ENCODE measurements around the gene PLAC1.

PLAC1 gene

DNA sequence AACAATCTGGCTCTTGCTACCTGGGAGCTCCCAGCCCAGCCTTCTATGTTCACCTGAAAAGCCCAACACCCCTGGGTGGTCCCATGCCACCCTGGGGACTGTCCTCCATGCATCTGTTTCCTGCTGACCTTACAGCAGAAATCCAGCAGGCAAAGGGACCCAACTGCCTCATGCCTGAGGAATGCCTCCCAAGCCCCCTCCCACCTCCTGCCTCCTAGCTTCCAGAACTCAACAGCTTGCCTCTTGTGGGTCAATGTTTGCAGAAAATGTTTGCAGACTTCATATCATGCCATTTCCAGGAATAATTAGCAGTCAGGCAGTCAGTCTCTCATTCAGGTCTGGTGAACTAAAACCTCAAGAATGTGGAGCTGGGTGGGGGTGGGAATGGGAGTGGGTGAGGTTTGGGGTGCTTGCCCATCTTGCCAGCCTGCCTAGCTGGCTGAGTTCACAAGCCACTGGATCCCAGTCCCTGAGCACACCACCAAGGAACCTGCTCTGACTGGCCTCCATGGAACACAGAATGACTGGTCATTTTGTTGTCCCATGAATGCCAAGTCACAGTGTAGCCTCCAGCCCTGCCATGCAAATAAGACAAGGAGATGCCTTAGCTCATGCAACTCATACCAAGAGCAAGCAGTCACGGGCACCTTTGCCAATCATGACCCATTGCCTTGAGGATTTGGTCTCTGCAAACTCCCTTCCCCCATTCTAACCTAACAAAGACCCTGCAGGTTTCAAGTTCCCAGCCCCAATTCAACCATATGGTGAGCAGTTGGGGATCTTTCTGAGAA, 12.1 kb upstream of the PLAC1 start:
- DNase-seq: no peak

GRCh38 chrX:134669378-134670098, 11.3 kb upstream of the PLAC1 start:
- no peak for DNase-seq

DNA sequence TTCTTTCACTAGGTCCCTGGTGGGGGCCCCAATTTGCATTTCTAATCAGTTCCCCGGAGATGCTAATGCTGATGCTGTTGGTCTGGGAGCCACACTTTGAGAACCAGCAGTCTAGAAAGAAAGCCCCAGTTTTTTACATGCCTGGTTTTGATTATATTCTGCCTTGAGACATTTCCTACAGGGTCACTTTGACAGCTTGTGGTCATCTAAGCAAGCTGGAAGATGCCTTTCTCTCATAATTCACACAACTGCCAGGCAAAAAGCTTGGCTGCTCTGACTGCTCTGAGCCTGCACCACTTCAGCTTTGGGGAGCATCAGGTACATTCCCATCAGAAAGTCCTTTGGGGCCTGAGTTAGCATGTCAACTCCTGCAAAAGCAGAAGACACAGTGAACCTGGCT, 5.9 kb upstream of the PLAC1 start:
- no peak for DNase-seq

GRCh38 chrX:134661295-134661694, 3.0 kb upstream of the PLAC1 start:
- peak; percentile 34 for DNase-seq

DNA sequence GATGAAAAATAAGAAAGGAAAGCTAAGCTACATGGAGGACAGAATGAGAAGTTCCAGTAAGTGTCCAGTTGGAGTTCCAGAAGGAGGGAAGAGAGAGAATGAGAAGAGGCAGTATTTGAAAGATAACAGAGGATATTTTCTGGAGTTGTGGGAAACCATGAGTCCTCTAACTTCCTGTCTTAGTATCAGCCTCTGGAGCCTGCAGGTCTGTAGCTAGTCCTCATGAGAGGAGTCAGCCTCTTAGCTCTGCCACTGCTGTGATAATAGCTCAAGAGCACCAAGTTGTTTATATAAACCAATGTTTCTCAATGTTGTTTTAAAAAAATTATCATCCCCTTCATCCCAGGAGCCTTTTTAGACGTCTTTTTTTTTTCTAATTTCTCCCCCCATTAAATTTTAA, 2.4 kb upstream of the PLAC1 start:
- DNase-seq: no peak

GRCh38 chrX:134659761-134660160, 1.5 kb upstream of the PLAC1 start:
- no peak for DNase-seq

DNA sequence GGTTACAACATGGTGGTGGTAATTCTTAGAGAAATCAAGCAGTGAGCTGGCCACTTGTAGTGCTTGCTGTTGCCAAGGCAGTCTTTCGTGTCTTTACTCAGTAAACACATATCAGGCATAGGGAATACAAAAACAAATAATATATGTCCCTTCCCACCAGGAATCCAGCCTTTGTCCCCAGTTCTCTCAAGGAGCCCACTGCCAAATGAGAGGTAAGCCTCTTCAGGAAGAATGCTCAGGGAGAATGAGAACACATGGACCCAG, 421 bp upstream of the PLAC1 start:
- no peak for DNase-seq

DNA sequence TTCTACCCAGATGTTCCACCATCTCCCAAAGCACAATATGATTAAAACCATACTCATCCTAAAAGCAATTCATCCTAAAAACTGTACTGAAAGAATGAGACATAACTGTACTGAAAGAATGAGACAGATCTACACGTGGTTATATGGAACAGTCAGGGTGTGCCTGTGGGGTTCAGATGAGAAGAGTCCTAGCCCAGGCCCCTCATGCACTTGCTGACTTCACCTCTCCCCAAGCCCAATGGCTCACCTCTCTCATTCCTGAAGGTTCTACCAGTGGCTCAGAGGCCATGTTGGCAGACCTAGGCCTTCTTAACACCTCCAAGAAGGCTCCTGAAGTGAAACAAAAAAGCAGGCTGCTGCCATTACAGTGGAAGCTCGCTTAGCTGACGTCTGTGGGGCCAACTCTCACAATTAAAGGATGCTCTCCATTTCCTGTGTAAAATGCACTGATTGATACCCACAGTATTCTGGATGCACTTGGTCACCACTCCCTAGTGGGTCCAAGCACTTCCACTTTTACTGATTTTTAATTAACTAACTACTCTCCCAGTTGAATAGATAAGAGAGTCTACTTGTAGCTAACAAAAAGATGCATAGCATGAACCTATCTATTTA, 3.8 kb downstream of the PLAC1 start:
- DNase-seq: no peak

DNA sequence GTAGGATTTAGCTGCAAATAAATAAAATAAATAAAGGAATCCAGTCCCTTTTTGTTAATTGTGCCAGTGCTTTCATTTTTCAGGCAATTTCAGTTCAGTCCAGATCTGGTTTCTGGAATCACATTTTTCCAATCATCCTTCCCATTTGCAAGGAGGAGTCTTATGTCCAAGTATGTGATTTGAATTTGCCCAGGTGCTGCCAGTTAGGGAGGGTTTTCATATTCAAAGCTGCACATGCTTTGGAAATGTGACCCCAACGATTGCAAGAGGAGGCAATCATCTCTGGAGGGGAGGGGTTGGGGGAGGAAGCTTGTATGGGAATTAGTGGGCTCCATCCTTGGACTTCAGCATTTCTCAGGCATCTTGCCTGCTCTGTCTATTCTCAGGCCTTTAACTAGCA, 4.4 kb downstream of the PLAC1 start:
- DNase-seq: no peak

- DNase-seq: no peak
Observed at GRCh38 chrX:134650701-134651100, 7.6 kb downstream of the PLAC1 start.

DNA sequence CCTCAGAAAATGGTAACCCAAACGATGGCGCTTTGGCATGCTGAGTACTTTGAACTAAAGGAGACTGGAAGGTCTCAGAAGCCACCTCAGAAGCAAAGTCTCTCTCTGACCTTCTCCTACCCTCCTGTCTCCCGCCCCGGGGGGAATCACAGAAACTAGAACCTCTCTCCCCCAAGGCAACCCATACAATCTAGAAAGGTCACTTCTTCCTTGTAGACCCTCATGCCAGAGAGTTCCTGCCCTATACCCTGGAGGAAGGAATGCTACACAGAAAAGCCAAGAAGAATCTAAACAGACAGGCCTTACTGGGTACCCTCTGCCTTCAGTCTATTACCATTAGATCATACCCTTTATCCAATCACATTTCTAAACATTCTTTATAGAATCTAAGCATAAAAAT, 8.5 kb downstream of the PLAC1 start:
- DNase-seq: no peak

GRCh38 chrX:134647477-134647877, 10.8 kb downstream of the PLAC1 start:
- DNase-seq: no peak

- no peak for DNase-seq
Observed at GRCh38 chrX:134646691-134647090, 11.6 kb downstream of the PLAC1 start.

- DNase-seq: no peak
Observed at GRCh38 chrX:134645936-134646543, 12.2 kb downstream of the PLAC1 start.

DNA sequence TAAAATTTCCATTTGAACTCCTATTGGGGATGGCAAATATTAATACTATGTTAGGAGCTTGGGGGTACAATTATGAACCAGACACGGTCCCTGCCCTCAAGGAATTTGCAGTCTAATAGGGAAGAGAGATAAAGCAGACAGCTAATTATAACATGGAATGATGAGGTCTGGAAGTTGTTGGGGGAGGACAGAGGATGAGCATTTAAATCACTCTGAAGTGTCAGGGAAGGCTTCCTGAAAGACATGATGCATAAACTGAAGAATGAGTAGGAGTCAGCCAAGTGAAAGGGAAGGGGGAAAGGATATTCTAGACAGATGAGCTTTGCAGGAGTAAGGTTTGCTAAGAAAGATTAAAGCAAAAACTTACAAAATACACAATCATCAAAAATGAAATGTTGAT, 15.9 kb downstream of the PLAC1 start:
- no peak for DNase-seq

GRCh38 chrX:134641346-134641745, 16.9 kb downstream of the PLAC1 start:
- no peak for DNase-seq

GRCh38 chrX:134640914-134641313, 17.4 kb downstream of the PLAC1 start:
- no peak for DNase-seq

DNA sequence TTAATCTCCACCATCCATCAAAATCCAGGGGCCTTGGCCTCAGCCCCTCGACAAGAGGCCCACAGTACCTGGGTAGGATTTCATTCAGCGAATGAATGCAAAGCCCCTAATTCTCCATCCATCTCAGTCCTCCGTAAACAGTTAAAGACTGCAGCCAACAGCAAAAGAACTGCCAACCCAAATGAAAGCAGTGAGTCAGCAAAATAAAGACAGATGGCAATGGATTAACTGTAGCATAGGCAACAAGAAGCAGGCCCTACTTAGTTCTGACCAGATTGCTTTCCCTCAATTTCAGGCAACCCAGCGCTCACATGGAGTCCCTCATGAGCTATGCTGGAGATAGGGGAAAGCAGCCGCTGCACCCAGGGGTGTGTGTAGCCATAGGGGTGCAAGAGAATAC, 21.4 kb downstream of the PLAC1 start:
- DNase-seq: no peak

DNA sequence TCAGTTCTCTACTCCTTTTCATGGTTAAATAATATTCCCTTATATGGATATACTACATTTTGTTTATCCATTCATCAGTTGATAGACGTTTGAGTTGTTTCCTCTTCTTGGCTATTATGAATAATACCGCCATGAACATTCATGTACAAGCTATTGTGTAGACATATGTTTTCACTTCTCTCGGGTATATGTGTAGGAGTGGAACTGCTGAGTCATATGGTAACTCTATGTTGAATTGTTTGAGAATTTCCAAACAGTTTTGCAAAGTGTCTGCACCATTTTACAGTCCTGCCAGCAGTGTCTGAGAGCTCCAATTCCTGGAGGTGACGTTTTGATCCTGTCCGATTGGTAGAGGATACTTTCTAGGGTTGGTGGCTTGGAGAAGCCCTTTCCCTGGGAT, 23.6 kb downstream of the PLAC1 start:
- DNase-seq: no peak

- no peak for DNase-seq
Observed at GRCh38 chrX:134633832-134634231, 24.4 kb downstream of the PLAC1 start.

GRCh38 chrX:134633394-134633793, 24.9 kb downstream of the PLAC1 start:
- no peak for DNase-seq

DNA sequence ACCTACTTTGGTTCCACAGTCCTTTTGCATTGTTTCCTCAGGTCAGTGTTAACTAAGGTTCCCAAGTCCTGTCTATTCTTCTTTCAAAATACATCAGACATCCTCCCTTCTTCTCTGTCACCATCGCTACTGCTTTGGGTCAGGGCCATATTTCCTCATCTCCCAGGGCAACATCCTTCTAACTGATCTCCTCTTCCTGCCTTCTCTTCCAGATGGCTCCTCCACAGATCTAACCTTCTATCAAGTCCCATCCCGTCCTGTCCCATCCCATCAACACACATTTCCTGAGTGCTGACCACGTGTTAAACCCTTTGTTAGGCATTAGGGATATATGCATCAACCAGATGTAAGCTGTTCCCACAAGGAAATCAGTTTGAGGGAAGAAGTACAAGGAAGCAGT, 25.9 kb downstream of the PLAC1 start:
- no peak for DNase-seq

DNA sequence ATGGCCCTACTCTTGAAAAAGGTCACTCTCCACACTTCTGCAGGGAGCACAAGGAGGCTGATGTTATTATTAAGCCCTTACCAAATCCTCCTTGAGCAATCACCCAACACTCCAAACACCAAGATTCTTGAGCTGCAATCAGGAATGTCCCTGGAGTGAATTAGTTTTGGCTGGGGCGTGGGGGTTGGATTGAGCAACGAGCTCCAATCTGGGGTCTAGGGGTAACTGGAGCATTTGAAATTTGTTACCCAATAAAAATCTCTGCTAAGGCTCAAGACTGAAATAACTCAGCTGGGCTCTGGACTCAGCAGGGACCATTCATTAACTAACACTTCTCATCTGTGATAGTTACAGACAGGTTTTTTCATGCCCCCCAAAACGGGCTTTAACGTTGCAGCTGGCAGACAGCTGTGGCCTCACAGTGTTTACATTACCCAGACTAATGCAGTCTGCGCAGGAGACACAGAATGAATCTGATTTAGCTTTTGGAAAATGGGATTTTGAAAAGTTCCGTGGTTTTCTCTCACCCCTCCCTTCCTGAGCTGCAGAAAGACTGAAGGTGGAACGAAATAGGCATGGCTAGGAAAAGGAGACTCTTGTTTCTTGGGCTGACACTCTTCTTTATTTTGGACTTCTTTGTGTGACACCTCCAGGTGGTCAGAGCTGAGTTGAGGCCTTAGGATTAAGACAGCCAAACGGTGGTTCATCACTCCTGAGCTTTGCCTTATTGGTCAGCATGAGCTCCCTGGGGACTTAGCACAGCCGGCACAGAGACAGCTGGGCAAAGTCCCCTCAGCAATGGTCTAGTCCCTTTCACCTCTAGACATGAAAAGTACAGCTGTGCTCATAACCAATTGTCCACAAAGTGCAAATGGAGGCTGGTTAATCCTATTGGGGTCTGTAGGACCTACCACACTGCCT, 26.6 kb downstream of the PLAC1 start:
- DNase-seq: no peak

All from NCI-H1436 (cell line).